Activated CD4-positive, alpha-beta T cell treated with anti-CD3 and anti-CD28 coated beads for 36 hours (primary cell): ENCODE data around the gene GPR78. TPM values are rescaled to one million over a fixed set of nuclear protein-coding genes. Genes with fewer than 3 reads are reported as not detected.
A peak's percentile ranks its signal among the peaks of the same experiment; 100 is the strongest.
"Not testable (repeated sequence)": the region's sequence is repeated elsewhere in the genome, so short reads cannot be mapped to it uniquely, and the experiment has no call there.

Experiments used
- ATAC-seq: fragments of 200-7000 bp; cut with Tn5 transposase; one replicate; pipeline ENCODE4 v1.10.0; 2021; ENCODE audit warnings: mild to moderate bottlenecking, moderate library complexity
- CTCF ChIA-PET: fragments of 350-600 bp; sonication (Branson Sonifier 250); formaldehyde crosslinking; loops from one replicate; lab custom pipeline; 2021; ENCODE audit warnings: antibody characterized with exemption; lab: Charles Lee
- POLR2A ChIA-PET: fragments of 350-600 bp; sonication (Branson Sonifier 250); formaldehyde crosslinking; loops from one replicate; lab custom pipeline; 2021; ENCODE audit warnings: antibody characterized with exemption, inconsistent platforms; lab: Charles Lee
- DNase-seq: peaks from one replicate; pipeline ENCODE4 v3.0.0-alpha.2; 2020
- H3K27ac Mint-ChIP-seq: one replicate; pipeline ENCODE4 v1.8.0; 2021; ENCODE audit warnings: mixed read lengths
- H3K27me3 Mint-ChIP-seq: one replicate; pipeline ENCODE4 v1.8.0; 2021; ENCODE audit warnings: mixed read lengths
- H3K36me3 Mint-ChIP-seq: one replicate; pipeline ENCODE4 v1.8.0; 2021; ENCODE audit warnings: low read depth, mixed read lengths
- H3K4me1 Mint-ChIP-seq: one replicate; pipeline ENCODE4 v1.8.0; 2021; ENCODE audit warnings: mixed read lengths
- H3K4me3 Mint-ChIP-seq: one replicate; pipeline ENCODE4 v1.8.0; 2021; ENCODE audit warnings: mild to moderate bottlenecking, moderate library complexity, mixed read lengths
- H3K9me3 Mint-ChIP-seq: one replicate; pipeline ENCODE4 v1.8.0; 2021; ENCODE audit warnings: low read depth, mixed read lengths
- intact Hi-C, 2 experiments: fragments of 100-400 bp; cut with DNase I in 1 of 2; cut with micrococcal nuclease in 1 of 2; formaldehyde crosslinking; loops; one replicate each; pipeline versions ENCODE4 v1.14.2 to v1.15.1; 2022 to 2024; cut with DNase I, micrococcal nuclease
- total RNA-seq, 2 experiments: library from RNA; stranded (reverse); gene quantifications; one replicate each; pipeline ENCODE4 v1.2.3, GENCODE V29; 2021

The GPR78 gene
- total RNA-seq, 2 experiments from 2014 or later, result not detected

GRCh38 chr4:8571702-8572685 lies 8.2 kb upstream of the GPR78 start:
- Mint-ChIP-seq H3K4me3 (no peak overlapping the region), H3K9me3 (no peaks in the 10 kb centered on the region), H3K27me3 (peaks cover 1% of the 10 kb centered on the region), H3K4me1 (no peaks in the 10 kb centered on the region), H3K27ac (no peak overlapping the region), H3K36me3 (no peaks in the 10 kb centered on the region)
- intact Hi-C loops, result no loop called here
- DNase-seq, result no peak
- POLR2A ChIA-PET, result no interaction called here
- ATAC-seq, result no peak
- CTCF ChIA-PET, result no interaction called here

- DNase-seq (no peak), ATAC-seq (no peak)
- no peaks in the 10 kb centered on the region for H3K4me1 Mint-ChIP-seq
- H3K27me3 Mint-ChIP-seq, result peaks cover 4% of the 10 kb centered on the region
- no peak overlapping the region for H3K4me3 Mint-ChIP-seq
- intact Hi-C loops, result no loop called here
- no peaks in the 10 kb centered on the region for H3K36me3 Mint-ChIP-seq
- ChIA-PET POLR2A (no interaction called here), CTCF (no interaction called here)
- no peaks in the 10 kb centered on the region for H3K9me3 Mint-ChIP-seq
- H3K27ac Mint-ChIP-seq, result no peak overlapping the region
These were observed 6.9 kb upstream of the GPR78 start for GRCh38 chr4:8573266-8573665.

DNA sequence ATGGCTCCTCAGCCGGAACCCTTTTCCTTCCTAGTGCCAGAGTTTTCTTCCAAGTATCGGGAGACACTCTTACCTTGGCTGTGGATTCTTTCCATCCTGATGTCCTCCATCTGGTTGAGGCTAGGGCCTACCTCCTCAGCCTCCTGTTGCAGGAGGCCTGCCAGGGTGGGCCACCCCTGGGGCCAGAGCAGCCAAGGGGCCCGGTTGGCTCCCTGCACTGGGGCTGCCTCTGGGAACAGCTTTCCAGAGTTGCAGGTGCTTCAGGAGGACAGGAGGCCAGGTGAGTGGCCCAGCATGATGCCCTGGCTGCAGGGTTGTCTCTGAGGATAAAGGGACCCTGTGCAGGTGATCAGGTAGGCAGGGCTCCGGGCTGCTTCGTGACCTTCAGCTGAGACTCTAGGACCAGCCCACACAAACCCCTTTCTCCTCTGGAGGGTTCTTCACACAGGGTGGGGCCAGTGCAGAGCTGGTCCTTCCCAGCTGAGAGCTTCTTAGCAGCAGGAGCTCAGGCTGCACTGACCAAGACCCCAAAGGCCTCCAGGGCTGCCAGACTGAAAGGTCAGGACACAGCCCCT lies 5.3 kb upstream of the GPR78 start:
- DNase-seq, result no peak
- Mint-ChIP-seq H3K27me3 (peaks cover 10% of the 10 kb centered on the region), H3K27ac (no peak overlapping the region), H3K9me3 (no peaks in the 10 kb centered on the region), H3K36me3 (no peaks in the 10 kb centered on the region), H3K4me1 (no peaks in the 10 kb centered on the region), H3K4me3 (no peak overlapping the region)
- ATAC-seq, result no peak
- intact Hi-C loops, result no loop called here
- ChIA-PET POLR2A (no interaction called here), CTCF (no interaction called here)

DNA sequence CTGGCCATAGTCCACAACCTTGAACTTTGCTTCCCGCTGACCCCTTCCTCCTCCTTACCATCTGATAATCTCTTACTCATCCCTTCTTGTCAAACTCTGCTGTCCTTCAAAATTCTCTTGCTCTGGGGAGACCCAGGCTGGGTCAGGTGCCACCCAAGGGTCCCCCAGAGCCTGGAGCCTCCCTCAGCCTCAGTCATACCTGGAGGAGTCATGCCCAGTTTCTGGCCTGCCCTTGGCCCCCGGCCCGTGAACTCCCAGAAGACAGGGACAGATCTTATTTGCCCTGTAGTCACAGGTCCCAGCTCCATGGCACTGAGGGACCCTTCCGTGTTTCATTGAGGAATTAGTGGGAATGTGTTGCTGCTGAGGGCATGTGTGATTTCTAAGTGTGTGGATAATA lies 4.7 kb upstream of the GPR78 start:
- DNase-seq, result no peak
- no peaks in the 10 kb centered on the region for H3K4me1 Mint-ChIP-seq
- H3K27ac Mint-ChIP-seq, result no peak overlapping the region
- ChIA-PET POLR2A (no interaction called here), CTCF (no interaction called here)
- no peak overlapping the region for H3K4me3 Mint-ChIP-seq
- ATAC-seq, result no peak
- intact Hi-C loops, result no loop called here
- no peaks in the 10 kb centered on the region for H3K9me3 Mint-ChIP-seq
- H3K27me3 Mint-ChIP-seq, result peaks cover 14% of the 10 kb centered on the region
- H3K36me3 Mint-ChIP-seq, result no peaks in the 10 kb centered on the region

DNA sequence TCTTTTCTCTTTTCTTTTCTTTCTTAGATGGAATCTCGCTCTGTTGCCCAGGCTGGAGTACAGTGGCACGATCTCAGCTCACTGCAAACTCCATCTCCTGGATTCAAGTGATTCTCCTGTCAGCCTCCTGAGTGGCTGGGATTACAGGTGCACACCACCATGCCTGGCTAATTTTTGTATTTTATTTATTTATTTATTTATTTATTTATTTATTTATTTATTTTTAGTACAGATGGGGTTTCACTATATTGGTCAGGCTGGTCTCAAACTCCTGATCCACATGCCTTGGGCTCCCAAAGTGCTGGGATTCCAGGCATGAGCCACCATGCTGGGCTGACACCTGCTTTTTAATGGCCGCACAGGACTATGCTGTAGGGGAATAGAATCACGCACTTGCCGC lies 3.6 kb upstream of the GPR78 start:
- peaks cover 15% of the 10 kb centered on the region for H3K27me3 Mint-ChIP-seq
- H3K9me3 Mint-ChIP-seq, H3K27ac Mint-ChIP-seq, DNase-seq, H3K4me1 Mint-ChIP-seq, H3K4me3 Mint-ChIP-seq, intact Hi-C loops, POLR2A ChIA-PET, ATAC-seq, H3K36me3 Mint-ChIP-seq: not testable (repeated sequence)
- CTCF ChIA-PET, result interaction anchor here (0.6 kb wide), 1 partner anchor 109 kb away, joined by 3 read pairs; no protein-coding TSS in a partner anchor

DNA sequence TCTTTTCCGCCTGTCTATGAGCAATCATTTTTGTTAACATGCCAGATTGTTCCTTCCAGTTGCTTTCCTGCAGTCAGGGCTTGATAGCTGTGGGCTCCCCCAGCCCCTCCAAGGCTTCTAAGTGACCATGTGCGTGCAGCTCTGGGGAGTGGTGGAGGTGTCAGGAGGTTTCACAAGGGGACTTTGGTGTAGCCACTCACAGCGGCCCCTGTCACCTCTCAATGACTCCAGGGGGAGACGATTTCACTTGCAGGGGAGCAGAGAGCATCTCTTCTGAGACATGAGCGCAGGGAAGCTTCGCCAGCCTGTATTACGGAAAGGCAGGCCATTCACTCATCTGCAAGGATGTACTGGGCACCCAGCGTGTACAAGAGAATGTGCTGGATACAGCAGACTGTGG lies 3.1 kb upstream of the GPR78 start:
- H3K27ac Mint-ChIP-seq, result no peak overlapping the region
- POLR2A ChIA-PET, result no interaction called here
- intact Hi-C loops, result no loop called here
- DNase-seq (no peak), ATAC-seq (no peak)
- peaks cover 15% of the 10 kb centered on the region for H3K27me3 Mint-ChIP-seq
- H3K36me3 Mint-ChIP-seq, result no peaks in the 10 kb centered on the region
- no peak overlapping the region for H3K4me3 Mint-ChIP-seq
- H3K9me3 Mint-ChIP-seq, result no peaks in the 10 kb centered on the region
- CTCF ChIA-PET, result interaction anchor here (0.6 kb wide), 1 partner anchor 110 kb away, joined by 3 read pairs; no protein-coding TSS in a partner anchor
- H3K4me1 Mint-ChIP-seq, result no peaks in the 10 kb centered on the region

DNA sequence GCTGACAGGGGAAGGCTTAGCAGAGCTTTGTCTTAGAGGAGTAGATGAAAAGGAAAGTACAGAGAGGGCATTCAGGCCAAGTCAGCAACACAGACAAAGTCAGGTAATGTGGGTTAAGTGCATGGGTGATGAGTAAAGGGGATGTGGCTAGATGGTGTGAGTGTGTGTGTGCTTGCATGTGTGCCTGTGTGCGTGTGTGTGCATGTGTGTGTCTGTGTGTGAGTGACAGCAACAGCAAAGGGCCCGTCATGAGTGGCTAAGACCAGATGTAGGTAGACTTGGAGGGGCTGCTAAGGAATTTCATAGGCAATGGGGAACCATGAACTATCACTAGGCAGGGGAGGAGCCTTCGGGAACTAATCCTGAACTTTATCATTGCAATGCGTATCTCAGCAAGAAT lies 2.2 kb upstream of the GPR78 start:
- intact Hi-C loops, result no loop called here
- Mint-ChIP-seq H3K9me3 (no peaks in the 10 kb centered on the region), H3K4me1 (no peaks in the 10 kb centered on the region), H3K36me3 (no peaks in the 10 kb centered on the region), H3K4me3 (no peak overlapping the region), H3K27me3 (peaks cover 17% of the 10 kb centered on the region), H3K27ac (no peak overlapping the region)
- CTCF ChIA-PET, result no interaction called here
- ATAC-seq (no peak), DNase-seq (no peak)
- POLR2A ChIA-PET, result no interaction called here

GRCh38 chr4:8578717-8579116 lies 1.5 kb upstream of the GPR78 start:
- H3K27me3 Mint-ChIP-seq, result peaks cover 17% of the 10 kb centered on the region
- H3K36me3 Mint-ChIP-seq, result no peaks in the 10 kb centered on the region
- intact Hi-C loops, result no loop called here
- no peak for DNase-seq
- no peak overlapping the region for H3K4me3 Mint-ChIP-seq
- H3K27ac Mint-ChIP-seq, result no peak overlapping the region
- CTCF ChIA-PET, result no interaction called here
- H3K9me3 Mint-ChIP-seq, result no peaks in the 10 kb centered on the region
- no peaks in the 10 kb centered on the region for H3K4me1 Mint-ChIP-seq
- POLR2A ChIA-PET, result no interaction called here
- no peak for ATAC-seq

DNA sequence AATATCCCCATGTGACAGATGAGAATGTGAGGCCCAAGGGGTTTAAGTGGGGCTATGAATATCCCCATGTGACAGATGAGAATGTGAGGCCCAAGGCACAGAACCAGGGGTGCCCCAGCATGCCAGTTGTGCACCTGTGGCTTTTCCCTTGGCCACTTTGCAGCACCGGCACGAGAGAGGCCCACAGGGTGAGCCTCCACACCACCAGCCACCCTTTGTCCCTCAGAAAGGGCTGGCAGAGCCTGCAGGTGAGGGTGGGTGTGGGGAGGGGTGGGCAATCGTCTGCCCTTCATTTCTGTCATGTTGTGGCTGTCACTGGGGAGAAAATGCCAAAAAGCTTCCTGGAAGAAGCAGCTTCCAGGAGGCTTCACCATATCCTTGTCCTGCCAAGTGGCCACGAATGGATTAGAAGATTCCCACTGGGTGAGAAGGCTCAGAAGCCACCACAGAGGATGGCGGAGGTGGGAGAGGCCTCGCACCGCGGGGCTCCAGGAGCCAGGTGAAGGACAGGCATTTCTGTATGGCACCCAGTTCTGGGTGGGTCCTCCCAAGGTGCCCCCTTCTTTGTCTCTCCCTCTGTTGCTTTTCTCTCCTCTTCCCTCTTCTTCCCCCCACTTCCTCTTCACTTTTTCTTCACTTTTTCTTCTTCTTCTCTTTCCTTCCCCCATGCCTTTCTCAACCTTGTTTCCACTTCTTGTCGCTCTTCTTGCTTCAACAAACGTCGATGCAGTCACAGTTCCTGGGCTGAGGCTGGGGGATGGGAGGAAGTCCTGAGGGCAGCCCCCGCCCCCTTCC lies 469 bp upstream of the GPR78 start:
- ChIA-PET POLR2A (no interaction called here), CTCF (no interaction called here)
- Mint-ChIP-seq H3K36me3 (no peaks in the 10 kb centered on the region), H3K4me3 (no peak overlapping the region), H3K9me3 (no peaks in the 10 kb centered on the region), H3K27ac (no peak overlapping the region), H3K27me3 (peaks cover 17% of the 10 kb centered on the region), H3K4me1 (no peaks in the 10 kb centered on the region)
- ATAC-seq (peak; percentile 12), DNase-seq (no peak)
- intact Hi-C loops, result no loop called here

DNA sequence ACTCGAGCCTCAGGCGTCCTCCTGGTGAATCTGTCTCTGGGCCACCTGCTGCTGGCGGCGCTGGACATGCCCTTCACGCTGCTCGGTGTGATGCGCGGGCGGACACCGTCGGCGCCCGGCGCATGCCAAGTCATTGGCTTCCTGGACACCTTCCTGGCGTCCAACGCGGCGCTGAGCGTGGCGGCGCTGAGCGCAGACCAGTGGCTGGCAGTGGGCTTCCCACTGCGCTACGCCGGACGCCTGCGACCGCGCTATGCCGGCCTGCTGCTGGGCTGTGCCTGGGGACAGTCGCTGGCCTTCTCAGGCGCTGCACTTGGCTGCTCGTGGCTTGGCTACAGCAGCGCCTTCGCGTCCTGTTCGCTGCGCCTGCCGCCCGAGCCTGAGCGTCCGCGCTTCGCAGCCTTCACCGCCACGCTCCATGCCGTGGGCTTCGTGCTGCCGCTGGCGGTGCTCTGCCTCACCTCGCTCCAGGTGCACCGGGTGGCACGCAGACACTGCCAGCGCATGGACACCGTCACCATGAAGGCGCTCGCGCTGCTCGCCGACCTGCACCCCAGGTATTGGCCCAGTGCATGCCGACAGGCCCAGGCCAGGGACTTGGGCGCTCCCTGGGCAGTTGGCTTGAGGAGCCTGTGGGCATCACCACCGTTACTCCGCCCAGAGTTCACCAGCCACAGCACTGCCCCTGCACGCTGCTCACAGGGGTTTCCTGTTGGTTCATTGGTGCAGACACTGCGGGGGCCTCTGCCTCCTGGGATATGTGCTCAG lies 1.1 kb downstream of the GPR78 start:
- intact Hi-C loops, result no loop called here
- no peaks in the 10 kb centered on the region for H3K4me1 Mint-ChIP-seq
- CTCF ChIA-PET, result no interaction called here

DNA sequence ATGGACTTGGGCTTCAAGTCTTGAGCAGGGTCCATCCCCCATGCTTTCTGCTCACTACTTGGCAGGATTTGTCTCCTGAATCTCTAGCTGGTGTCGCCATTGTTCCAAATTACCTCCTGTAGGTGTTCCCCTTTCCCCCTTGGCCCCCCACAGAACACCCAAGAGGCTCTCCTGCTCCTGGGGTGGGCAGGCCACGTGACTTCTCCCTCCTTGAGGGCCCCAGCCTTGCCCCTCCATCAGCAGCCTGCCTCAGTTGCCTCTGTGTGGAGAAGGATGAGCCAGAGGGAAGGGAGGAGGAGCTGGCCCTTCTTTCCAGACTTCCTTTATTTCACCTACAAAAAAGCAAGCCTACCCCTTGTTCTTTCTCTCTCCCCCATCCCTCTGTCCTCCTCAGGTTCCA lies 1.8 kb downstream of the GPR78 start:
- ChIA-PET CTCF (no interaction called here), POLR2A (no interaction called here)
- ATAC-seq, result no peak
- H3K27me3 Mint-ChIP-seq, result peaks cover 17% of the 10 kb centered on the region
- DNase-seq, result no peak
- no peak overlapping the region for H3K4me3 Mint-ChIP-seq
- no peaks in the 10 kb centered on the region for H3K36me3 Mint-ChIP-seq
- H3K9me3 Mint-ChIP-seq, result no peaks in the 10 kb centered on the region
- no peaks in the 10 kb centered on the region for H3K4me1 Mint-ChIP-seq
- intact Hi-C loops, result no loop called here
- H3K27ac Mint-ChIP-seq, result no peak overlapping the region

More for the DNA sequence above, 1.1 kb downstream of the GPR78 start:
- no peak overlapping the region for H3K4me3 Mint-ChIP-seq
- no peak overlapping the region for H3K27ac Mint-ChIP-seq
- POLR2A ChIA-PET, result no interaction called here
- ATAC-seq (no peak), DNase-seq (no peak)
- H3K36me3 Mint-ChIP-seq, result no peaks in the 10 kb centered on the region
- H3K9me3 Mint-ChIP-seq, result no peaks in the 10 kb centered on the region
- H3K27me3 Mint-ChIP-seq, result peaks cover 17% of the 10 kb centered on the region
